T-helper 1 cell treated with Interleukin-12 subunit alpha and Interleukin-12 subunit beta and Interleukin-4 antibody, amounts not matched to agents 30 ng/mL and 1 ng/mL, for 36 hours (primary cell): Measurements from ENCODE around the gene PYM1. TPM values are rescaled to one million over a fixed set of nuclear protein-coding genes. Genes with fewer than 3 reads are reported as not detected.

Experiments used
- total RNA-seq: library from RNA; stranded (reverse); gene quantifications from 2 replicates; pipeline ENCODE4 v1.2.3, GENCODE V29; 2022

Gene PYM1
- total RNA-seq, 1 donor from 2014 or later, result 41.9 TPM

Other genes starting within 250 kb of the PYM1 start
- gene ITGA7, start 220.0 kb downstream of the PYM1 start, total RNA-seq, result 0.93 and 1.3 TPM in 2 replicates
- 115 and 123 TPM in 2 replicates for gene BLOC1S1, start 211.8 kb downstream of the PYM1 start, total RNA-seq
- gene RDH5, start 207.5 kb downstream of the PYM1 start, total RNA-seq, result 14.6 and 16.2 TPM in 2 replicates
- gene CD63, start 198.9 kb downstream of the PYM1 start, total RNA-seq, result 164 and 172 TPM in 2 replicates
- gene GDF11, start 184.8 kb downstream of the PYM1 start, total RNA-seq, result 16.6 and 17.3 TPM in 2 replicates
- gene SARNP, start 110.2 kb downstream of the PYM1 start, total RNA-seq, result 69.9 and 72.7 TPM in 2 replicates
- 86.0 and 90.9 TPM in 2 replicates for gene ORMDL2, start 109.9 kb downstream of the PYM1 start, total RNA-seq
- 37.8 and 38.4 TPM in 2 replicates for gene DNAJC14, start 98.3 kb downstream of the PYM1 start, total RNA-seq
- 0.12 TPM in 1 of 2 replicates, not detected in the other for gene MMP19, start 85.0 kb downstream of the PYM1 start, total RNA-seq
- gene DGKA, start 3.3 kb upstream of the PYM1 start, total RNA-seq, result 575 and 579 TPM in 2 replicates
- gene PMEL, start 38.1 kb upstream of the PYM1 start, total RNA-seq, result not detected in 2 replicates
- gene CDK2, start 38.9 kb upstream of the PYM1 start, total RNA-seq, result 82.1 and 84.4 TPM in 2 replicates
- gene RAB5B, start 46.2 kb upstream of the PYM1 start, total RNA-seq, result 68.8 and 73.5 TPM in 2 replicates
- gene SUOX, start 69.4 kb upstream of the PYM1 start, total RNA-seq, result 10.0 and 10.6 TPM in 2 replicates
- 33.2 and 37.8 TPM in 2 replicates for gene IKZF4, start 93.1 kb upstream of the PYM1 start, total RNA-seq
- 32.8 and 35.9 TPM in 2 replicates for gene RPS26, start 114.0 kb upstream of the PYM1 start, total RNA-seq
- 1.3 and 2.5 TPM in 2 replicates for gene ERBB3, start 152.3 kb upstream of the PYM1 start, total RNA-seq
- gene PA2G4, start 176.7 kb upstream of the PYM1 start, total RNA-seq, result 254 and 261 TPM in 2 replicates
- 3,184 and 3,191 TPM in 2 replicates for gene RPL41, start 188.7 kb upstream of the PYM1 start, total RNA-seq
- gene ZC3H10, start 190.4 kb upstream of the PYM1 start, total RNA-seq, result 9.5 and 10.1 TPM in 2 replicates
- gene ESYT1, start 200.4 kb upstream of the PYM1 start, total RNA-seq, result 261 and 266 TPM in 2 replicates
- gene MYL6B, start 224.7 kb upstream of the PYM1 start, total RNA-seq, result 52.2 and 61.9 TPM in 2 replicates
- gene MYL6, start 230.5 kb upstream of the PYM1 start, total RNA-seq, result 1,662 and 1,663 TPM in 2 replicates